Lower leg skin (tissue), 4 donors: Measurements from ENCODE around the gene DEDD. TPM values are rescaled to one million over a fixed set of nuclear protein-coding genes. Genes with fewer than 3 reads are reported as not detected.

Experiments used
- DNase-seq, 2 donors: peaks; one replicate each; pipeline ENCODE4 v3.0.0-alpha.2; 2019; ENCODE audit warnings: low spot score in 2 of 2
- H3K4me3 ChIP-seq: fragments of 200-600 bp; sonication (generic); 2 replicates; pipeline ENCODE4 v1.5.1; 2017; ENCODE audit warnings: mild to moderate bottlenecking, low read depth; ENCODE audit not compliant: poor library complexity, severe bottlenecking
- POLR2A ChIP-seq, 2 donors: fragments of 450-650 bp; IDR thresholded peaks; one replicate each; pipeline ENCODE4 v1.6.1; 2016 to 2017; ENCODE audit warnings: antibody characterized with exemption in 2 of 2, mild to moderate bottlenecking in 1 of 2, moderate library complexity in 1 of 2
- WGBS, 2 donors: methylation state at CpG; one replicate each; pipeline ENCODE4 v1.1.5; 2018; 5-methylcytosine and 5-hydroxymethylcytosine counted together
- intact Hi-C: fragments of 100-400 bp; cut with DNase I; formaldehyde crosslinking; loops from one replicate; pipeline ENCODE4 v1.15.0; 2023; ENCODE audit warnings: low total_unique reads
- total RNA-seq, 4 donors: library from RNA; depleted of rRNA; stranded (reverse); fragments of >200 nt; gene quantifications; one replicate each; pipeline ENCODE4 v1.1.0, GENCODE V29; 2016
- TF ChIP-seq, protein P1 (sequence below), 3 donors: fragments of 450-650 bp; IDR thresholded peaks; one replicate each; pipeline ENCODE4 v1.5.1; 2016; ENCODE audit warnings: antibody characterized with exemption in 3 of 3, mild to moderate bottlenecking in 3 of 3, moderate library complexity in 2 of 3

Gene DEDD
- total RNA-seq, 4 donors from 2014 or later = 26.6 to 38.2 (median 29.6) TPM

DNA sequence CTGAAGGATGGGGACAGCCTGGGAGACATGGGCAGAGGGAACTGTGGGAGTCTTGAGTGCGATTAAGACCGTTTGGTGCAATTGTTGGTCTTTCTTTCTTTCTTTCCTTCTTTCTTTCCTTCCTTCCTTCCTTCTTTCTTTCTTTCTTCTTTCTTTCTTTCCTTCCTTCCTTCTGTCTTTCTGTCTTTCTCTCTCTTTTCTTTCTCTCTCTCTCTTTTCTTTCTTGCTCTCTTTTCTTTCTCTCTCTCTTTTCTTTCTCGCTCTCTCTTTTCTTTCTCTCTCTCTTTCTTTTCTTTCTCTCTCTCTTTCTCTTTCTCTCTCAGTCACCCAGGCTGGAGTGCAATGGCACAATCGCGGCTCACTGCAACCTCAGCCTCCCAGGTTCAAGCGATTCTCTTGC is 37.2 kb downstream of the DEDD start:
- WGBS, 2 donors = 94 to 95% methylated on average over 6 of the region's 6 CpGs
- no peak for DNase-seq
- H3K4me3 ChIP-seq = no peak overlapping the region
- TF ChIP-seq, protein P1, sequence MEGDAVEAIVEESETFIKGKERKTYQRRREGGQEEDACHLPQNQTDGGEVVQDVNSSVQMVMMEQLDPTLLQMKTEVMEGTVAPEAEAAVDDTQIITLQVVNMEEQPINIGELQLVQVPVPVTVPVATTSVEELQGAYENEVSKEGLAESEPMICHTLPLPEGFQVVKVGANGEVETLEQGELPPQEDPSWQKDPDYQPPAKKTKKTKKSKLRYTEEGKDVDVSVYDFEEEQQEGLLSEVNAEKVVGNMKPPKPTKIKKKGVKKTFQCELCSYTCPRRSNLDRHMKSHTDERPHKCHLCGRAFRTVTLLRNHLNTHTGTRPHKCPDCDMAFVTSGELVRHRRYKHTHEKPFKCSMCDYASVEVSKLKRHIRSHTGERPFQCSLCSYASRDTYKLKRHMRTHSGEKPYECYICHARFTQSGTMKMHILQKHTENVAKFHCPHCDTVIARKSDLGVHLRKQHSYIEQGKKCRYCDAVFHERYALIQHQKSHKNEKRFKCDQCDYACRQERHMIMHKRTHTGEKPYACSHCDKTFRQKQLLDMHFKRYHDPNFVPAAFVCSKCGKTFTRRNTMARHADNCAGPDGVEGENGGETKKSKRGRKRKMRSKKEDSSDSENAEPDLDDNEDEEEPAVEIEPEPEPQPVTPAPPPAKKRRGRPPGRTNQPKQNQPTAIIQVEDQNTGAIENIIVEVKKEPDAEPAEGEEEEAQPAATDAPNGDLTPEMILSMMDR (IDR thresholded peaks at IDR 0.05) = no peak
- TF ChIP-seq POLR2A (IDR thresholded peaks at IDR 0.05) = no peak
- intact Hi-C loops = loop anchor here (5.0 to 10.0 kb wide), 2 partner anchors 93 to 370 kb away; no protein-coding TSS in a partner anchor

DNA sequence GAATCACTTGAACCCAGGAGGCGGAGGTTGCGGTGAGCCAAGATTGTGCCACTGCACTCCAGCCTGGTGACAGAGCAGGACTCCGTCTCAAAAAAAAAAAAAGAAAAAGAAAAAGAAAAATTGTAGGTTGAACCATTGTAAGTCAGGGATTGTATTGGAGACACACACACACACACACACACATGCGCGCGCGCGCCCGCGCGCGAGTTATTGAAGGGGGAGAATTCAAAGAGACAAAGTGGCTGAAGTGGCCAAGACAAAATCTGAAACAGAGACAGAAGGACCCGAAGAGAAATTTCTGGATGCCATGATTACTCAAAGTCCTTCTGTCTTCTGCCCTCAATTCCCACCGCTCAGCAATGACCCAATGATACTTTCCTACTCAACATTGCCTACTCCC is 38.0 kb downstream of the DEDD start:
- 95 to 96% methylated on average over 14 of the region's 14 CpGs for WGBS, 2 donors
- peak in 1 of 2 donors; percentile 58 for DNase-seq
- TF ChIP-seq, protein P1 (IDR thresholded peaks at IDR 0.05) = no peak
- TF ChIP-seq POLR2A (IDR thresholded peaks at IDR 0.05) = no peak

DNA sequence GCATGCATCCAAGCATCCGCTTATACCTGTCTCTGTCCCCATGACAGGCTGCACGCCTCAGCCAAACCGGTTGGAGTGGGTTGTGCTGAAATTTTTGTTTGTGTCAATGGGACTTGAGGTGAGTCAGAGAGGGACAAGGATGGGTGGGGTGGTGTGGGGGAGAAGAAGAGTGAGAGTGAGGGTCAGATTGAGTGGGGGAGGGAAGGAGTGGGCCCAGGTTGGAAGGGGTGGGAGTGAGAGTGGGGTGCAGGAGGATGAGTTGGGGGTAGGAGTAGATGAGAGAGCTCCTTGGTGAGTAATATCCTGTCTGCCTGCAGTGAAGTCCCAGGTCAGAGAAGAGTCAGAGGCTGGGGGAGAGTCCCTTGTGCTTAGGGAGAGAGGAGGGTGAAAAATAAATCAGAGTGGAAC is 39.8 kb downstream of the DEDD start:
- DNase-seq = peak in 1 of 2 donors; percentile 85
- TF ChIP-seq POLR2A (IDR thresholded peaks at IDR 0.05) = no peak
- TF ChIP-seq, protein P1 (IDR thresholded peaks at IDR 0.05) = no peak
- intact Hi-C loops = loop anchor here (10.0 kb wide), 1 partner anchor 368 kb away; no protein-coding TSS in a partner anchor
- H3K4me3 ChIP-seq = no peak overlapping the region
- 55 to 61% methylated on average over 3 of the region's 3 CpGs for WGBS, 2 donors

More for the DNA sequence above, 38.0 kb downstream of the DEDD start:
- intact Hi-C loops = loop anchor here (10.0 kb wide), 1 partner anchor 370 kb away; no protein-coding TSS in a partner anchor
- no peak overlapping the region for H3K4me3 ChIP-seq

DNA sequence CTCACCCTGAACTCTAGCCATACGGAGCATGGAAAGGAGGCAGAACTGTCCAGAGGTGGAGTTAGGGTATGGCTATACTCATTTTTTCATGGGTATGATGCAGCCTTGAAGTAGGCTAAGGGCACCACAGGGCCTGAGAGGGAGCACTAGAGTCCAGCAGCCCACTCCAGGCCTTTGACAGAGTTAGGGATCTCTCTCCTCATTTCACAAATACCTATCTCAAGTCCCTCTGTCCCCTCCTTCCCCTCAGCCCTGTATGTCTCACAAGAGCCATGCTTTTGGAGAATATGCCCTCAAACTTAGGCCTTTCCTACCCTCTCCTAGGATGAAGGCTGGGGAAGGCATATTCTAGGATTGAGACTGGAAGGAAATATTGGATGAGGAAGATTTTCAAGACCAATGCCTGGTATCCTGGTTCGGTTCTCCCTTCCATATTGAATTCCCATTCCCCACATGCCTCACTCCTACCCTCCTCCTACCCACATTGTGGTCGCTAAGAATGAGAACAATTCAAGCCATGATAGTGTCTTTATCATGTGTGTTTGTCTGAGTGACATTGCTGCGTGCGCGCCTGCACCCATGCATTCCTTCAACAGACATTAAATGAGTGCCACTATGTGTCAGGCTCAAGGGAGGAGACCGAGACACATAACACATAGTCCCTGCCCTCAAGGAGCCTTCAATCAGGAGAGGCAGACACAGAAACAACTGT is 40.5 kb downstream of the DEDD start:
- H3K4me3 ChIP-seq = no peak overlapping the region
- intact Hi-C loops = loop anchor here (10.0 kb wide), 1 partner anchor 367 kb away; no protein-coding TSS in a partner anchor
- 84 to 91% methylated on average over 7 of the region's 7 CpGs for WGBS, 2 donors
- peak in 1 of 2 donors; percentile 50 for DNase-seq
- TF ChIP-seq, protein P1 (IDR thresholded peaks at IDR 0.05) = no peak
- no peak for TF ChIP-seq POLR2A (IDR thresholded peaks at IDR 0.05)

DNA sequence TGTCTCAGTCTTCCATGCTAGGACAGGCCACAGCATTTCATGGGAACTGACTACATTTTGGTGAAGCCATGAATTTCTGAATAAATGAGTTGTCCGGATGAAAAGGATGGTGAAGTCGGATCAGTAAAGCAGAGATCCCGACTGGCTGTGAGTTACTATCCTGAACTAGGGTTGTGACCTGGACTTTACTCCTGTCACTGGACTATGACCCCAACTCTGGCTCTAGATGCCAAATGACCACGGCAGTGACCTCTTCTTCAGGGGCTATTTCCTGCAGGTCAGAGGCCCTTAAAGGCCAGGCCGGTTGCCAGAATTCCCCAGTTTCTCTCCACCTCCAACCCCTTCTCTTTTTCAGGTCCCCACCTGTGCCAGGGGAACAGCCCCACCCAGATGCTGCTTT is 41.4 kb downstream of the DEDD start:
- H3K4me3 ChIP-seq = no peak overlapping the region
- TF ChIP-seq, protein P1 (IDR thresholded peaks at IDR 0.05) = no peak
- no peak for TF ChIP-seq POLR2A (IDR thresholded peaks at IDR 0.05)
- no peak for DNase-seq
- 88 to 89% methylated on average over 5 of the region's 5 CpGs for WGBS, 2 donors
- intact Hi-C loops = loop anchor here (10.0 kb wide), 1 partner anchor 366 kb away; no protein-coding TSS in a partner anchor
